ENCODE results near the gene ATL1.
"Not testable (repeated sequence)": the region's sequence is repeated elsewhere in the genome, so short reads cannot be mapped to it uniquely, and the experiment has no call there.

Gene ATL1

GRCh38 chr14:50601394-50601793 lies 41.4 kb downstream of the ATL1 start:
- DNase-seq (ENCODE audit: low read depth in 4 of 4, low spot score in 1 of 4): no peak

- DNase-seq (ENCODE audit: low read depth in 4 of 4, low spot score in 1 of 4): no peak
Observed at GRCh38 chr14:50602035-50602434, 42.1 kb downstream of the ATL1 start.

GRCh38 chr14:50603565-50603964 lies 43.6 kb downstream of the ATL1 start:
- no peak for DNase-seq (ENCODE audit: low read depth in 4 of 4, low spot score in 1 of 4)

- DNase-seq (ENCODE audit: low read depth in 4 of 4, low spot score in 1 of 4): no peak
Observed at GRCh38 chr14:50605766-50606165, 45.8 kb downstream of the ATL1 start.

- DNase-seq (ENCODE audit: low read depth in 4 of 4, low spot score in 1 of 4): no peak
Observed at GRCh38 chr14:50606468-50606867, 46.5 kb downstream of the ATL1 start.

- DNase-seq (ENCODE audit: low read depth in 4 of 4, low spot score in 1 of 4): peak in 2 of 4 experiments; percentile 1 to 7
Observed at GRCh38 chr14:50607181-50607580, 47.2 kb downstream of the ATL1 start.

- DNase-seq (ENCODE audit: low read depth in 4 of 4, low spot score in 1 of 4): no peak
Observed at GRCh38 chr14:50607761-50608160, 47.8 kb downstream of the ATL1 start.

- DNase-seq (ENCODE audit: low read depth in 4 of 4, low spot score in 1 of 4): no peak
Observed at GRCh38 chr14:50608302-50608851, 48.4 kb downstream of the ATL1 start.

- no peak for DNase-seq (ENCODE audit: low read depth in 4 of 4, low spot score in 1 of 4)
Observed at GRCh38 chr14:50610465-50610864, 50.5 kb downstream of the ATL1 start.

- DNase-seq (ENCODE audit: low read depth in 4 of 4, low spot score in 1 of 4): no peak
Observed at GRCh38 chr14:50612806-50613205, 52.9 kb downstream of the ATL1 start.

- no peak for DNase-seq (ENCODE audit: low read depth in 4 of 4, low spot score in 1 of 4)
Observed at GRCh38 chr14:50615056-50615455, 55.1 kb downstream of the ATL1 start.

- no peak for DNase-seq (ENCODE audit: low read depth in 4 of 4, low spot score in 1 of 4)
Observed at GRCh38 chr14:50615552-50615951, 55.6 kb downstream of the ATL1 start.

GRCh38 chr14:50616275-50616674 lies 56.3 kb downstream of the ATL1 start:
- no peak for DNase-seq (ENCODE audit: low read depth in 4 of 4, low spot score in 1 of 4)

- DNase-seq (ENCODE audit: low read depth in 4 of 4, low spot score in 1 of 4): no peak
Observed at GRCh38 chr14:50619569-50620141, 59.7 kb downstream of the ATL1 start.

GRCh38 chr14:50620341-50620740 lies 60.4 kb downstream of the ATL1 start:
- DNase-seq (ENCODE audit: low read depth in 4 of 4, low spot score in 1 of 4): no peak

- DNase-seq (ENCODE audit: low read depth in 4 of 4, low spot score in 1 of 4): no peak
Observed at GRCh38 chr14:50622978-50623377, 63.0 kb downstream of the ATL1 start.

- DNase-seq (ENCODE audit: low read depth in 4 of 4, low spot score in 1 of 4): no peak
Observed at GRCh38 chr14:50624447-50624846, 64.5 kb downstream of the ATL1 start.

GRCh38 chr14:50624947-50625346 lies 65.0 kb downstream of the ATL1 start:
- DNase-seq (ENCODE audit: low read depth in 4 of 4, low spot score in 1 of 4): not testable (repeated sequence)

GRCh38 chr14:50631408-50631821 lies 71.5 kb downstream of the ATL1 start:
- DNase-seq (ENCODE audit: low read depth in 4 of 4, low spot score in 1 of 4): no peak

- no peak for DNase-seq (ENCODE audit: low read depth in 4 of 4, low spot score in 1 of 4)
Observed at GRCh38 chr14:50633954-50634353, 74.0 kb downstream of the ATL1 start.

GRCh38 chr14:50635141-50635540 lies 75.2 kb downstream of the ATL1 start:
- no peak for DNase-seq (ENCODE audit: low read depth in 4 of 4, low spot score in 1 of 4)

GRCh38 chr14:50647282-50647681 lies 87.3 kb downstream of the ATL1 start:
- no peak for DNase-seq (ENCODE audit: low read depth in 4 of 4, low spot score in 1 of 4)

- no peak for DNase-seq (ENCODE audit: low read depth in 4 of 4, low spot score in 1 of 4)
Observed at GRCh38 chr14:50647753-50648152, 87.8 kb downstream of the ATL1 start.
